Loucy (cell line): ENCODE data around the gene RABL6.
"Not testable (repeated sequence)": the region's sequence is repeated elsewhere in the genome, so short reads cannot be mapped to it uniquely, and the experiment has no call there.

Experiments
- H2AFZ ChIP-seq: fragments of 200-600 bp; sonication (generic); 2 replicates; pipeline ENCODE4 v1.6.0; 2016; ENCODE audit warnings: antibody characterized with exemption, mild to moderate bottlenecking, low read length, moderate library complexity
- H3F3A ChIP-seq: fragments of 200-600 bp; 2 replicates; pipeline ENCODE4 v1.6.0; 2016; ENCODE audit warnings: antibody characterized with exemption, low read depth, mild to moderate bottlenecking
- H3K27me3 ChIP-seq: fragments of 200-600 bp; sonication (generic); 2 replicates; pipeline ENCODE4 v1.6.1; 2014; ENCODE audit warnings: low read length, mild to moderate bottlenecking; ENCODE audit not compliant: insufficient read depth, poor library complexity, severe bottlenecking
- H3K36me3 ChIP-seq: fragments of 200-600 bp; sonication (generic); 2 replicates; pipeline ENCODE4 v1.6.1; 2016; ENCODE audit warnings: low read length; ENCODE audit not compliant: insufficient read depth
- H3K4me1 ChIP-seq: fragments of 200-600 bp; sonication (generic); 2 replicates; pipeline ENCODE4 v1.5.1; 2014; ENCODE audit warnings: low read length, mild to moderate bottlenecking; ENCODE audit not compliant: insufficient read depth, poor library complexity, severe bottlenecking
- H3K4me2 ChIP-seq: fragments of 200-600 bp; sonication (generic); 2 replicates; pipeline ENCODE4 v1.6.0; 2014; ENCODE audit warnings: antibody characterized with exemption, low read length, low read depth, mild to moderate bottlenecking; ENCODE audit not compliant: poor library complexity, severe bottlenecking
- H3K4me3 ChIP-seq: fragments of 200-600 bp; sonication (generic); 2 replicates; pipeline ENCODE4 v1.5.1; 2014; ENCODE audit warnings: low read length, mild to moderate bottlenecking, mixed read lengths; ENCODE audit not compliant: poor library complexity, severe bottlenecking
- H3K79me2 ChIP-seq: fragments of 200-600 bp; sonication (generic); 2 replicates; pipeline ENCODE4 v1.6.1; 2014; ENCODE audit warnings: low read length; ENCODE audit not compliant: insufficient read depth
- H3K9ac ChIP-seq: fragments of 200-600 bp; sonication (generic); 2 replicates; pipeline ENCODE4 v1.6.0; 2014; ENCODE audit warnings: mild to moderate bottlenecking, low read depth, low read length, moderate library complexity; ENCODE audit not compliant: poor library complexity, severe bottlenecking
- H3K9me2 ChIP-seq: fragments of 200-600 bp; sonication (generic); replicated peaks from 2 replicates; pipeline ENCODE4 v1.6.1; 2016; ENCODE audit warnings: low read depth, low read length, mixed read lengths
- H3K9me3 ChIP-seq: fragments of 200-600 bp; sonication (generic); 2 replicates; pipeline ENCODE4 v1.6.1; 2014; ENCODE audit warnings: mild to moderate bottlenecking, antibody characterized with exemption, low read length, low read depth; ENCODE audit not compliant: insufficient read depth
- H4K20me1 ChIP-seq: fragments of 200-600 bp; sonication (generic); 2 replicates; pipeline ENCODE4 v1.6.0; 2014; ENCODE audit warnings: antibody characterized with exemption, low read length, mild to moderate bottlenecking; ENCODE audit not compliant: insufficient read depth, poor library complexity, severe bottlenecking
- CTCF ChIP-seq: fragments of 200-600 bp; sonication (generic); conservative IDR thresholded peaks from 2 replicates; pipeline ENCODE4 v1.5.1; 2014; ENCODE audit warnings: mild to moderate bottlenecking, antibody characterized with exemption, low read length
- EZH2phosphoT487 ChIP-seq: fragments of 200-600 bp; IDR thresholded peaks from 2 replicates; pipeline ENCODE4 v1.6.1; 2018; ENCODE audit warnings: antibody characterized with exemption, mild to moderate bottlenecking, moderate library complexity, borderline replicate concordance

RABL6 gene

GRCh38 chr9:136782452-136782851, 25.3 kb upstream of the RABL6 start:
- Histone ChIP-seq H3K4me1 (no peaks in the 10 kb centered on the region), H4K20me1 (no peaks in the 10 kb centered on the region), H3F3A (no peaks in the 10 kb centered on the region), H3K4me2 (no peak overlapping the region), H3K36me3 (no peaks in the 10 kb centered on the region), H3K9me3 (no peaks in the 10 kb centered on the region), H3K9me2 (no peaks in the 10 kb centered on the region), H2AFZ (no peak overlapping the region), H3K79me2 (no peaks in the 10 kb centered on the region), H3K4me3 (no peak overlapping the region), H3K27me3 (no peaks in the 10 kb centered on the region), H3K9ac (no peak overlapping the region)
- TF ChIP-seq EZH2phosphoT487 = no peak
- no peak for TF ChIP-seq CTCF

GRCh38 chr9:136784249-136784996, 23.3 kb upstream of the RABL6 start:
- Histone ChIP-seq H3K9me3 (no peaks in the 10 kb centered on the region), H2AFZ (no peak overlapping the region), H4K20me1 (no peaks in the 10 kb centered on the region), H3F3A (no peaks in the 10 kb centered on the region), H3K9ac (no peak overlapping the region), H3K9me2 (no peaks in the 10 kb centered on the region), H3K4me2 (no peak overlapping the region), H3K4me3 (no peak overlapping the region), H3K27me3 (no peaks in the 10 kb centered on the region), H3K79me2 (no peaks in the 10 kb centered on the region), H3K4me1 (peaks cover 7% of the 10 kb centered on the region), H3K36me3 (no peaks in the 10 kb centered on the region)
- TF ChIP-seq CTCF (peak; percentile 56), EZH2phosphoT487 (no peak)

- Histone ChIP-seq H3K9me2 (no peaks in the 10 kb centered on the region), H3K36me3 (no peaks in the 10 kb centered on the region), H4K20me1 (no peaks in the 10 kb centered on the region), H3K9ac (no peak overlapping the region), H2AFZ (no peak overlapping the region), H3K79me2 (no peaks in the 10 kb centered on the region), H3K4me1 (peaks cover 7% of the 10 kb centered on the region), H3K27me3 (no peaks in the 10 kb centered on the region), H3F3A (no peaks in the 10 kb centered on the region), H3K4me3 (no peak overlapping the region), H3K9me3 (no peaks in the 10 kb centered on the region), H3K4me2 (no peak overlapping the region)
- TF ChIP-seq EZH2phosphoT487 = no peak
Observed at GRCh38 chr9:136784997-136785361, 22.8 kb upstream of the RABL6 start.

GRCh38 chr9:136785565-136786355, 22.0 kb upstream of the RABL6 start:
- H3K9me2 ChIP-seq, H4K20me1 ChIP-seq, H3K79me2 ChIP-seq, H3K4me3 ChIP-seq, H3K9me3 ChIP-seq, H3K4me2 ChIP-seq, H3K9ac ChIP-seq, H3F3A ChIP-seq, H3K36me3 ChIP-seq, H3K27me3 ChIP-seq, H2AFZ ChIP-seq: not testable (repeated sequence)
- peaks cover 12% of the 10 kb centered on the region for H3K4me1 ChIP-seq
